ENCODE measurements around the gene YAP1. TPM values are rescaled to one million over a fixed set of nuclear protein-coding genes. Genes with fewer than 3 reads are reported as not detected.

YAP1 gene
- total and polyA plus RNA-seq, 2 experiments from 2014 or later = 20.6 to 111 TPM

DNA sequence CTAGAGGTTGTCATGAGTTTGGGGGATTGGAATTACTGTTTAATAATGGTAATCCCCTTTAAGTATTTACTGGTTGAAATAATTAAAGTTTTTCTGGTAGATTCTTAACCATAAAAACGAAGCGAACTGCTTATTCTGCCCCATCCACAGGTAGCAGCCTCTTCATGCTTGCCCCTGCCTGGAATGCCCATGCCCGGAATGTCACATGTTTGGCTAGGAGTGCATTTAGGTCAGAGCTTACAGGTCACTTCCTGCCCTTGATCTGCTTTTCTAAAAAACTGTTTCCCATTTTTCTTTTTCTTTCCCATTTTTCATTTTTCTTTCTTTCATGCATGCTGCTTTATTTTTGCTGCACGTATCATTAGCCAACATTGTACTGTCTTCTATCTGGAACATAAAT, 69.1 kb downstream of the YAP1 start:
- Histone ChIP-seq H2AFZ (no peak overlapping the region), H3K9me2 (replicated peaks; ENCODE audit: insufficient read depth) (no peaks in the 10 kb centered on the region), H3K36me3 (replicated peaks; ENCODE audit: insufficient read depth, low read depth) (no peaks in the 10 kb centered on the region), H4K20me1 (ENCODE audit: insufficient read depth, poor library complexity, severe bottlenecking) (no peaks in the 10 kb centered on the region), H3K4me3 (no peak overlapping the region), H3K27me3 (no peaks in the 10 kb centered on the region), H3K27ac (peak overlapping the region; percentile 63), H3K4me1 (ENCODE audit: insufficient read depth) (peaks cover 5% of the 10 kb centered on the region), H3K79me2 (peaks cover 80% of the 10 kb centered on the region), H3K4me2 (no peak overlapping the region), H3K9me3 (ENCODE audit: low read depth) (no peaks in the 10 kb centered on the region)
- DNase-seq (ENCODE audit: low spot score) = no peak
- 97% methylated on average over 4 of the region's 4 CpGs for WGBS (ENCODE audit: low lambda C conversion rate, missing lambda C conversion rate)
- TF ChIP-seq, protein P1, sequence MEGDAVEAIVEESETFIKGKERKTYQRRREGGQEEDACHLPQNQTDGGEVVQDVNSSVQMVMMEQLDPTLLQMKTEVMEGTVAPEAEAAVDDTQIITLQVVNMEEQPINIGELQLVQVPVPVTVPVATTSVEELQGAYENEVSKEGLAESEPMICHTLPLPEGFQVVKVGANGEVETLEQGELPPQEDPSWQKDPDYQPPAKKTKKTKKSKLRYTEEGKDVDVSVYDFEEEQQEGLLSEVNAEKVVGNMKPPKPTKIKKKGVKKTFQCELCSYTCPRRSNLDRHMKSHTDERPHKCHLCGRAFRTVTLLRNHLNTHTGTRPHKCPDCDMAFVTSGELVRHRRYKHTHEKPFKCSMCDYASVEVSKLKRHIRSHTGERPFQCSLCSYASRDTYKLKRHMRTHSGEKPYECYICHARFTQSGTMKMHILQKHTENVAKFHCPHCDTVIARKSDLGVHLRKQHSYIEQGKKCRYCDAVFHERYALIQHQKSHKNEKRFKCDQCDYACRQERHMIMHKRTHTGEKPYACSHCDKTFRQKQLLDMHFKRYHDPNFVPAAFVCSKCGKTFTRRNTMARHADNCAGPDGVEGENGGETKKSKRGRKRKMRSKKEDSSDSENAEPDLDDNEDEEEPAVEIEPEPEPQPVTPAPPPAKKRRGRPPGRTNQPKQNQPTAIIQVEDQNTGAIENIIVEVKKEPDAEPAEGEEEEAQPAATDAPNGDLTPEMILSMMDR (IDR thresholded peaks at IDR 0.05; ENCODE audit: poor library complexity) = no peak
- TF ChIP-seq EZH2 (IDR thresholded peaks at IDR 0.05; ENCODE audit: borderline replicate concordance) = no peak

DNA sequence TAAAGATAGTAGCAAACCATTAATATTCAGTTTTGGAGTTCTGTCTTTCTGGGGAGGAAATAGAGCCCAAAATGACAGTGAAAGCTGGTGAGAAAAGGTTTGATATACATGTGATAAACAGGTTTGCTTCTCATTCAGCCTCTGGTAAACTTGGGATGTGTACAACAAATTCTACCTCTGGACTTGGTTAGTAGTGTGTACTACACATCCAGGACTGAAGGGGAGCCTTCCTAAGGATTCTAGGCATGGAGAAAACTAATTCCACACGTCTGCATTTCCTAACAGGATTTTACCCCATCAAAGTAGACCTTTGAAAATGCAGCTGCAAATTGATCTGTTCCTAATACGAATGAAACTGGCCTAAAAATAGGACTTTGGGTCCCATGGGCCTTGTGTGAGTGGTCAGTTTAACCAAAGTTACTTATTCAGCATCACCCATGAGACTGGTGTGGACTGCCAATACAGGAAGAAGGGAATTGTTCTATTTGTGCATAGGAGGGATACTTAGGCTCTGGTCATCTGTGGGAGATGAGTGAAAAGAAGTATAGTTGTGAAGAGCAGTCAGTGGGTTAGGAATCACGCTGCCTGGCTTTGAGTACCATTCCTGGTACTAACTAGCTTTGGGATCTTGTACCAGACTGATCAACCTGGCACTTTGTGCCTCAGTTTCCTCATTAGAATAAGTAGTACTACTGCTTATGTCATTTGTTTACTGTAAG, 74.2 kb downstream of the YAP1 start:
- H3K79me2 ChIP-seq = peaks cover 73% of the 10 kb centered on the region
- no peaks in the 10 kb centered on the region for H4K20me1 ChIP-seq (ENCODE audit: insufficient read depth, poor library complexity, severe bottlenecking)
- H3K27me3 ChIP-seq = no peaks in the 10 kb centered on the region
- H3K4me1 ChIP-seq (ENCODE audit: insufficient read depth) = peaks cover 42% of the 10 kb centered on the region
- H3K9me3 ChIP-seq (ENCODE audit: low read depth) = no peaks in the 10 kb centered on the region
- H3K4me3 ChIP-seq = no peak overlapping the region
- H2AFZ ChIP-seq = no peak overlapping the region
- peak overlapping the region; percentile 41 for H3K27ac ChIP-seq
- H3K4me2 ChIP-seq = no peak overlapping the region
- DNase-seq (ENCODE audit: low spot score) = no peak
- H3K36me3 ChIP-seq (replicated peaks; ENCODE audit: insufficient read depth, low read depth) = no peaks in the 10 kb centered on the region
- H3K9me2 ChIP-seq (replicated peaks; ENCODE audit: insufficient read depth) = no peaks in the 10 kb centered on the region
- TF ChIP-seq EZH2phosphoT487 (IDR thresholded peaks at IDR 0.05; ENCODE audit: low read depth, severe bottlenecking, unreplicated experiment) = no peak
- TF ChIP-seq EZH2 (IDR thresholded peaks at IDR 0.05; ENCODE audit: borderline replicate concordance) = no peak
- TF ChIP-seq, protein P1 (IDR thresholded peaks at IDR 0.05; ENCODE audit: poor library complexity) = no peak
- WGBS (ENCODE audit: low lambda C conversion rate, missing lambda C conversion rate) = 78% methylated on average over 3 of the region's 3 CpGs

DNA sequence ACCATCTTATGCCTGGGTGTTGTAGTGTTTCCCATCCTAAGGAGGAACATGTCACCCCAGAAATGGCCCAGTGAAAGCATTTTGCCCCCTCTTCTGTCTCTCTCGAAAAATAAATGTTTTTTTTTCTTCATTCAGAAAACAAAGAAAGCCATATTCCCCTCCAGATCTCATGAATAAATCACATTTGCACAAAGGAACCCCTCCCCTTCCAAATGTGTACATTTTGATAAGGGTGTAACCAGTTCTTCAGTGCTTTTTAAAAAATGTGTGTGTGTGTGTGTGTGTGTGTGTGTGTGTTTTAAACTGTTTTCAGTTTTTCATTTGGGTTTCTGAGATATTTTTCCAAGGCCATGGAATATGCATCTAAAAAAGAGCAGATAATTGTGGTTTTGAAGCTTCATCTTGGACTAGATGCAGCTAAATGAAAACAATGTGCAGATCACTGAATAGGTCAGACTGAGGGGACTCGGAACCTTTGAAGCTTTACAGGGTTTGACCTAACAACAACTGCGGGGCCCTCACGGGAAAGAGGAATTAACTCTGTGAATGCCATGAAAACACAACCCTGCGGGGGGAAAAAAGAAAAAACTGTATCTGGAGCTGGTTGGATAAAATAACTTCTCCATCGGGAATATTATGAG, 76.4 kb downstream of the YAP1 start:
- WGBS (ENCODE audit: low lambda C conversion rate, missing lambda C conversion rate) = 9% methylated on average over 6 of the region's 6 CpGs
- H3K4me3 ChIP-seq = no peak overlapping the region
- H3K27ac ChIP-seq = peak overlapping the region; percentile 67
- H4K20me1 ChIP-seq (ENCODE audit: insufficient read depth, poor library complexity, severe bottlenecking) = no peaks in the 10 kb centered on the region
- H3K79me2 ChIP-seq = peaks cover 60% of the 10 kb centered on the region
- H3K4me1 ChIP-seq (ENCODE audit: insufficient read depth) = peaks cover 54% of the 10 kb centered on the region
- H3K4me2 ChIP-seq = peak overlapping the region; percentile 66
- no peaks in the 10 kb centered on the region for H3K36me3 ChIP-seq (replicated peaks; ENCODE audit: insufficient read depth, low read depth)
- H2AFZ ChIP-seq = no peak overlapping the region
- H3K9me2 ChIP-seq (replicated peaks; ENCODE audit: insufficient read depth) = no peaks in the 10 kb centered on the region
- no peaks in the 10 kb centered on the region for H3K27me3 ChIP-seq
- TF ChIP-seq EZH2phosphoT487 (IDR thresholded peaks at IDR 0.05; ENCODE audit: low read depth, severe bottlenecking, unreplicated experiment) (no peak), EZH2 (IDR thresholded peaks at IDR 0.05; ENCODE audit: borderline replicate concordance) (no peak)
- TF ChIP-seq, protein P1 (IDR thresholded peaks at IDR 0.05; ENCODE audit: poor library complexity) = no peak
- DNase-seq (ENCODE audit: low spot score) = no peak
- no peaks in the 10 kb centered on the region for H3K9me3 ChIP-seq (ENCODE audit: low read depth)
